GM18499 (cell line): Measurements from ENCODE around the gene PHEX.

Experiments used
- ATAC-seq: cut with Tn5 transposase; IDR thresholded peaks from one replicate; pipeline ENCODE4 v1.9.1; 2021; ENCODE audit warnings: moderate number of reproducible peaks; ENCODE audit not compliant: insufficient read depth, unreplicated experiment

PHEX gene

GRCh38 chrX:22037911-22038537 is 5.9 kb downstream of the PHEX start:
- no peak for ATAC-seq

DNA sequence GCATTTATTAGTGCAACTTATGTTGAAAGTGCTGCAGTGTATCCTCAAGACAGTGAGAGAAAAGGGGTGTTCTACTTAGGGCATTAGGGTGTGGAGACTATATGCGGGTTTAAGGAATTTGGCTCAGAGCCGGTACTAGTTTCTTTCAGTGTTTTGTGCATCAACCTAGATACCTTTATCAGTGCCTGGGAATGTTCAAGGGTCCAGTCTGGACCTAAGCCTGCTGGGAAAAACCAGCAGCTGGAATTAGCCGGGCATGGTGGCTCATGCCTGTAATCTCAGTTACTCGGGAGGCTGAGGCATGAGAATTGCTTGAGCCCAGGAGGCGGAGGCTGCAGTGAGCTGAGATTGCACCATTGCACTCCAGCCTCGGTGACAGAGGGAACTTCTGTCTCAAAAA is 7.4 kb downstream of the PHEX start:
- no peak for ATAC-seq

DNA sequence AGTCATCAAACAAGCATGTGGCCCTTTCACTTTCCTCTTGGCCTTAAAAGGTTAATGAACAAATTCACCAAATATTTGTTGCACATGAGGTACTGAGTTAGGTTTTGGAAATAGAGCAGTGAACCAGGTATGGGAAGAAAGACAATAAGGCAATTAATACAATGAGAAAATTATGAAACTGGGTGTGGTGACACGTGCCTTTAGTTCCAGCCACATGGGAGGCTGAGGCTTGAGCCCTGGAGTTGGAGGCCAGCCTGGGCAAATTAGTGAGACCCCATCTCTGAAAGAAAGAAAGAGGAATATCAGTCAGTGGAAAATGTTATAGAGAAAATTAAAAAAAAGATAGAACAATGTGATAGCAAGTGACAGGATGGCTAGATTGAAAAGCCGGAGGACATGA is 8.1 kb downstream of the PHEX start:
- ATAC-seq, result no peak

DNA sequence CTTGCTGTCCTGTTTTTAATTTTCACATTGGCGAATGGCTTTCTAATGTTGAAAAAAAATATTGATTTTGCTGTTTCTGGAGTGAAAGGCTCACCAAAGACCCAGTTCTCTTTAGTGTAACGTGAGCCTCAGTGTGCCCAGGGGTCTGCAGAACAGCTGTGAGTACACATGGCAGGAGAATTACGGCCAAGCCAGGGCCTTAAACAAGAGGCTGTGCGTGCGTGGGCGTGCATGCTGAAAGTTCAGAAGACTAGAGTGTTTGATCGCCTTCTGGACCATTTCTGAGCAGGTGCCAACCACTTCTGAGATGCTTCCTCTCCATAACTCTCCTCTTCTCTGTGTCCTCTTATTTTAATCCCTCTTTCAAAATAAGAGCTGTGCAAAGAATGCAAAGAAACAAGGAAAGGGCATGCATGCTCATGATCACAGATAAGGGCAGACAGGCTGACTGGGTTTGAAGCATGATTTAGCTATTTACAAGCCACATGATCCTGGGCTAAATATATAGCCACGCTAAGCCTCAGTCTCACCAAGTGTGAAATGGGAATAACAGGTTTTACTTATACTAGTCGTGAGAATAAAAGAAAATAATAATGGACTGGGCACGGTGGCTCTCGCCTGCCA is 9.9 kb downstream of the PHEX start:
- ATAC-seq, result no peak

DNA sequence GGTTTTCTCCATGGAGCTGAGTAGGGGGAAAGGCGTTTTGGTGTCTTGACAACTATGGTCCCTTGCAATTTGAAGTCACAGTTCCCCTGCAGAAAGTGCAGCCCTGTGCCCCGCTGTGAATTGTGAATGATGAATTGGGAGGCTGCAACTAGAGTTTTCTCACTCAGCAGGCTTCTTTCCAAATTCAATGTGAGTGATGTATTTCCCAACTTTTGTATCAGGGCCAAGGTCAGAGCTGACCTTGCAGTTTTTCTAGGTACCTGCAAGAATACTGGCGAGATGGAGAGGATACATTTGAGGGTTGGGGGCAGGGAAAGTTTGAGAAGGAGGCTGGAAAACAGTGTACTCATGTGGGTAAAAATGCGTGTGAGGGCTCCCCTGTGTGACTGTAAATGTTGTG is 11.7 kb downstream of the PHEX start:
- no peak for ATAC-seq

GRCh38 chrX:22047468-22047867 is 15.3 kb downstream of the PHEX start:
- ATAC-seq, result no peak

DNA sequence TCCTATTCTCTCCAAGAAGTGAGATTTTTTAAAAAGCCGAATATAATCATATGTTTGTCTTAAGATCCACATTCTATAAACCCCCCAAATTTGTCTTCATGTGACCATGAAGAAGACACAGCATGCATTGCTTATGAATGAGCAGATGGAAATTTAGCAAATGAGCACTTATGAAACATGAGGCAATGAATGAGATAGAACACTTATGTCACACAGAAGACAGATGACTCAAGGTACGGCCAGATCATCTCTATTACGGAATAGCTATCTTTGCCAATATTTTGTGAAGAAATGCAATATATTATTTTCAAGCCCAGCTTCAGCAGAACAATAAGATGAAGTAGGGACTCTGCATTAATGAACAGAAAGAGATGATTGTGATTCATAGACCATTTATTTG is 21.4 kb downstream of the PHEX start:
- no peak for ATAC-seq

GRCh38 chrX:22056235-22056634 is 24.1 kb downstream of the PHEX start:
- ATAC-seq, result no peak

DNA sequence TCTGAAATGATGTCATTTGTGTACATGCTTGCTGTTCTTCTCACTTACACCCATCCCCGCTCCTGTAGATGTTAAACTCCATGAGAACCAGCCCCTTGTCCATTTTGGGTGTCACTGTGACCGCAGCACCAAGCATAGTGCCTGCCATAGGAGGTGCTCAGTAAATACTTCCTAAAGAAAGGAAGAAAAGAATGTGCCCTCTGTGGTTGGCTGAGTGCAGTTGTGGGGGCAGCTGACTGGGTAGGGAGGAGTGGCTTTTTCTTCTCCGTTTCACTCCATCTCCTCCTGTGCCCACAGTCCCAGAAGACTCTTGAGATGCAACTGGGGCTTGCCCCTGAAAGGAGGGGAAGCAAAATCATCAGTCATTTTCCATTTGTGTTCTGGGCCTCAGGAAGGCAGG is 25.5 kb downstream of the PHEX start:
- ATAC-seq, result no peak

DNA sequence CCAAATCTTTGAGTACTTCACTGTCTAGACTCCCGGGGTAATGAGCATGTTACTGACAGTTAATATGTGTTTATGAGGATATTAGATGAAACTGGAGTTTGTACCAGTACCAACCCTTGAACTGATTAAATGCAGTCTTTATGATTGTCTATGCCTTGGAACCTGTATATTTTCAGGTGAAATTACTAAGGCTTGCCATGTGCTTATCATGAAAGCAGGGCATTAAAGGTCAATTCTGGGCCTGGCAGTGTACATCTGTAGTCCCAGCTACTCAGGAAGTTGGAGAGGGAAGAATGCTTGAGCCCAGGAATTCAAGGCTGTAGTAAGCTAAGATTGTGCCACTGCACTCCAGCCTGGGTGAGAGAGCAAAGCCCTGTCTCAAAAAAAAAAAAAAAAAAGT is 27.6 kb downstream of the PHEX start:
- ATAC-seq, result no peak

DNA sequence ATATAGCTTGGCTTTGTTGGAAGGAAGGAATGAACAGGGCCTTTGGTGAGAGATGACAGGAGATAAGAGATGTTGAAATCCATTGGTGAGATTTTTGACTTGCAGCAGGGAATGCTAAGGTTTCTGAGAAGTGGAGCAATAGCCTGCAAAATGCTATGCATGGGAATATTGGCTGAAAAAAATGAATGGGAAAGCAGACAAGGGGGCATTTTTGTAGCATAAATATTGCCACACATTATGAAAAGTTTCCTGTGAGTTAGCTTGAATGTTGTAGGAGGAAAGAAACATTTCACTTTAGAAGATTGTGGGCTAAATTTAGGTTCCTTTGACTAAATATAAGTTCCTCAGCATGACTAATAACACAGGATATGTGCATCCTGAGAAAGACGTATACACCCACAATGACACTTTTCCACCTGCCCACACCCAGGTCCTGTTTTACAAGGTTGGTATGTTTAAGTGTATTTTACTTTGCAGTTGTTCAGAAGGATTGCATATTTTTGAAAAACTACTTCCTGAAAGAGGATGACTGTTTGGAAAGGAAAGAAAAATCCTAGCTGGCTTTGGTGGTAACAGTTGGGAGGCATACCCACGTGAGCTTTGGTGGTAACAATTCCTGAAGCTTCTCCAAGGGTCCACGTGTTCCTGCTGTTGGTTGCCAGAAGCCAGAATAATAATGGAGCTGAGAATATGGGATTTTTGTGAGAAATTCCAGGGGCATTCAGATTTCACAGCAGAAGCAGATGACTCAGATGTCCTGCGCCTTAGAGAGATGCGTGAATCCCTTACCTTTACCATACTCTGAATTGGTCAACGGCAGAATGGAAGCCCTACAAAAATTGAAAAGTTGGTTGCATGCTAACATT is 28.5 kb downstream of the PHEX start:
- ATAC-seq, result peak; percentile 54

GRCh38 chrX:22063284-22063683 is 31.2 kb downstream of the PHEX start:
- peak; percentile 72 for ATAC-seq

GRCh38 chrX:22069586-22069985 is 37.5 kb downstream of the PHEX start:
- no peak for ATAC-seq

DNA sequence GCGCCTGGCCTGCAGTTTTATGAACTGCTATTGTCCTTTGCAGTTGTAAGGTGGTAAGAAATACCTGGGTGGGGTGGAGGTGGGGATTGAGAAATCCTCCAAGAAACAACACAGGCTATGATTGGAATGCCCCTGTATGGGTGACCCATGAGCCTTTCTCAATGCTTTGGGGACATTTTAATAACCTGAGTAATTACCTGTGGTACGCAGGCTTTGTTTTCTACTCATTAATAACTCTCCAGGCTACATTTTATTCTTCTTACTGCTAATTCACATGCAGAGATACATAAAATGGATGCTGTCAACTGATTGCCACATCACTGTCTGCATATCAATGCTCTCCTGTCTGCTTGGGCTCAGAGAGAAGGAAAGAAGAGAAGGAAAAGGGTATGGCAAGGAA is 41.8 kb downstream of the PHEX start:
- ATAC-seq, result no peak

GRCh38 chrX:22078117-22078516 is 46.0 kb downstream of the PHEX start:
- no peak for ATAC-seq

DNA sequence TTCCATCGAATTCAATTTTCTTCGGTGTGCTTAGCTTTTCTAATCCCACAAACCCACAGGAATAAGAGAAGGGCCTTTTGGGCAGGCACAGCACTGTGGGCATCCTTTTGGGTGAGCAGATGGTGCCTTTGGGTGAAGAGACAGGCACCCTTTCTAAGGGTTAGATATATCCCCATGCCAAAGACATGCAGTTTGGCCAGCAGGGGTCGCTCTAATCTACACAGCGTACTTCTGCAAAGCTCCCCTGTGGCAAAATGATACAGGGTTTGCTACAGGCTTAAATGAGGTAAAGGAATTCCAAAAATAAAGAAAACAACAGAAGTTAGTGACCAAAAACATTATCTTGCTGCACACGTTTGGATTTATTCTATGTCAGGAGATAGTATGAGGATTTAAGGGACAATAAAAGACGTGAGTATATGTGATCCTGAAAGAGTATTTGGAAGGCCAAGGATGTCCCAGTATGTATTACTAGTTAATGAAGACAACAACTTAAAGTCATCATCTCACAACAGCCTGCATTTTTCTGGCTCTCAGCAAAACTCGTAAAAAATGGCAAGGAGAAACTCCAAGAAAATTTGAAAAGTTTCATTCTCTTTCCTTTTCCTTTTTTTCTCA is 49.5 kb downstream of the PHEX start:
- no peak for ATAC-seq

DNA sequence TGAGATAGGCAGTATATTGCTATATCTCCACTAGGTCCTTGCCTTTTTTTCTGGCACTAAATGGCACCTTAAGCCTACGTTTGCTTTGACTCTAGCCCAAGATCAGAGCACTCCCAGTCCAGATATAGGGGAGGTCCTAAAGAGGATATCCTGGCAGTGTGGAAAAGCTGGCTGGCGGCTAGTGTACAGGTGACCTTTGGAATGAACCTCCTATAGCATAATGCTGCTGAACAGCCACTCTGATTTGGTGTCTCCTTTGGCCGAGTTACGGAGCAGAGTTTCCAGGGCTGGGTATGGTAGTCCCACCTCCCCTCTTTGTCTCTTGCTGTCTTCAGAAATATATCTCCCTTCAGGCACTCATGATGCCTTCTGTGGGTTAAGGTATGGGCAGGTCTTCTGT is 53.9 kb downstream of the PHEX start:
- no peak for ATAC-seq

- ATAC-seq, result no peak
These were observed 55.0 kb downstream of the PHEX start for GRCh38 chrX:22087011-22087557.

DNA sequence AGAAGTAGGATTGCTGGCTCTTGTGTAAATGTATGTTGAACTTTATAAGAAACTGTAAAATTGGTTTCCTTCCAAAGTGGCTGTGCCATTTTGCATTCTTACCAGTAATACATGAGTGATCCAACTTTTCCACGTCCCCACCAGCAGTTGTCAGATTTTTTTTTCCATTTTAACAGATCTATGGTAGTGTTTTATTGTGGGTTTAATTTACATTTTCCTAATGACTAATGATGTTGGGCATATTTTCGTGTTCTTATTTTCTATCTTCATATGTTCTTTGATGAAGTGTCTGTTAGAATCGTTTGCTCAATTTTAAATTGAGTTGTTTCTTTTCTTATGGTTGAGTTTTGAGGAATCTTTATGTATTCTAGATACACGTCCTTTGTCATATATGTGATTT is 56.2 kb downstream of the PHEX start:
- ATAC-seq, result no peak

- no peak for ATAC-seq
These were observed 58.1 kb downstream of the PHEX start for GRCh38 chrX:22090181-22090580.

DNA sequence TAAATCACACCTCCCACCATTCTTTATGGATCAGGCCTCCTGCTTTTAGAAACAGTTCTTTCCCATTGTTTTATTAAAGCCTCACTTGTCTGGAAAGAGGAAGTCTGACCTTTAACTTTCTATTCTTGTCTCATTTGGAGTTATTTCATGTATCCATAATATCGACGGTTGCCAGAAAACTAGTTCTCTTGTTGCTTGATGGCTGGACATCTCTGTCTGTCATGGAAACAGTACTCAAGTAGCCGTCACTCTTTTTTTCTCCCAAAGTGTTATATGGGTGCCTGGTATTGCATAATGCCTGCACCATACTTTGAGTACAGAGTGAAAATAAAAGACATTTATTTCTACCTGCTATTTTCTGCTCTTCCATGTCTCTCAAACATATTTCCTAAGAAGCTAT is 61.4 kb downstream of the PHEX start:
- no peak for ATAC-seq
